GM23338 (cell line): Measurements from ENCODE around the gene TNS3. TPM values are rescaled to one million over a fixed set of nuclear protein-coding genes. Genes with fewer than 3 reads are reported as not detected.

Source experiments
- ATAC-seq: fragments of 200-7000 bp; cut with Tn5 transposase; 3 replicates; pipeline ENCODE4 v1.9.1; 2020
- DNase-seq: peaks from one replicate; pipeline ENCODE4 v3.0.0-alpha.2; 2015; ENCODE audit warnings: low spot score
- H2AFZ ChIP-seq: fragments of 200-600 bp; sonication (generic); 2 replicates; pipeline ENCODE4 v1.8.0; 2016; ENCODE audit warnings: antibody characterized with exemption, mild to moderate bottlenecking, moderate library complexity
- H3F3A ChIP-seq: fragments of 200-600 bp; sonication (generic); replicated peaks from 2 replicates; pipeline ENCODE4 v1.8.0; 2017; ENCODE audit warnings: antibody characterized with exemption, mixed run types, low read depth
- H3K27ac ChIP-seq: fragments of 200-600 bp; sonication (generic); 2 replicates; pipeline ENCODE4 v1.6.1; 2016; ENCODE audit warnings: low read depth
- H3K27me3 ChIP-seq: fragments of 200-600 bp; sonication (generic); 2 replicates; pipeline ENCODE4 v1.8.0; 2016; ENCODE audit warnings: mild to moderate bottlenecking, mixed run types, moderate library complexity; ENCODE audit not compliant: insufficient read depth
- H3K36me3 ChIP-seq: fragments of 200-600 bp; sonication (generic); 2 replicates; pipeline ENCODE4 v1.8.0; 2016; ENCODE audit warnings: mild to moderate bottlenecking; ENCODE audit not compliant: insufficient read depth
- H3K4me1 ChIP-seq: fragments of 200-600 bp; sonication (generic); 2 replicates; pipeline ENCODE4 v1.8.0; 2016; ENCODE audit warnings: mild to moderate bottlenecking, moderate library complexity; ENCODE audit not compliant: insufficient read depth
- H3K4me2 ChIP-seq: fragments of 200-600 bp; sonication (generic); 2 replicates; pipeline ENCODE4 v1.7.1; 2017; ENCODE audit warnings: mixed run types
- H3K4me3 ChIP-seq: fragments of 200-600 bp; sonication (generic); 2 replicates; pipeline ENCODE4 v1.6.1; 2016; ENCODE audit warnings: mixed run types
- H3K79me2 ChIP-seq: fragments of 200-600 bp; sonication (generic); replicated peaks from 2 replicates; pipeline ENCODE4 v1.8.0; 2017; ENCODE audit warnings: mild to moderate bottlenecking; ENCODE audit not compliant: insufficient read depth
- H3K9me2 ChIP-seq: fragments of 200-600 bp; sonication (generic); 2 replicates; pipeline ENCODE4 v1.8.0; 2017; ENCODE audit not compliant: insufficient read depth
- H4K20me1 ChIP-seq: fragments of 200-600 bp; sonication (generic); replicated peaks from 2 replicates; pipeline ENCODE4 v1.8.0; 2017; ENCODE audit warnings: mild to moderate bottlenecking; ENCODE audit not compliant: insufficient read depth
- H3K27ac Mint-ChIP-seq: 2 replicates; pipeline ENCODE4 v1.8.0; 2020; ENCODE audit warnings: inconsistent platforms, mild to moderate bottlenecking, moderate library complexity, mixed read lengths
- H3K27me3 Mint-ChIP-seq: 3 replicates; pipeline ENCODE4 v1.8.0; 2022; ENCODE audit warnings: low read depth, mild to moderate bottlenecking, moderate library complexity, mixed read lengths, inconsistent platforms; ENCODE audit not compliant: insufficient read depth, poor library complexity
- H3K36me3 Mint-ChIP-seq: 3 replicates; pipeline ENCODE4 v1.8.0; 2021; ENCODE audit warnings: low read depth, mild to moderate bottlenecking, inconsistent platforms, moderate library complexity, mixed read lengths
- H3K4me1 Mint-ChIP-seq: 3 replicates; pipeline ENCODE4 v1.8.0; 2020; ENCODE audit warnings: mild to moderate bottlenecking, inconsistent platforms, mixed read lengths
- H3K4me3 Mint-ChIP-seq: 3 replicates; pipeline ENCODE4 v1.8.0; 2021; ENCODE audit warnings: moderate library complexity, mild to moderate bottlenecking, inconsistent platforms, mixed read lengths
- H3K9me3 Mint-ChIP-seq: 3 replicates; pipeline ENCODE4 v1.8.0; 2020; ENCODE audit warnings: moderate library complexity, mild to moderate bottlenecking, inconsistent platforms, mixed read lengths
- CREB1 ChIP-seq: fragments of 250-450 bp; sonication (Bioruptor Pico); IDR thresholded peaks from 2 replicates; pipeline ENCODE4 v1.5.0; 2020; ENCODE audit warnings: low read depth, mild to moderate bottlenecking, moderate library complexity
- EZH2 ChIP-seq: fragments of 200-600 bp; sonication (generic); IDR thresholded peaks from one replicate; pipeline ENCODE4 v1.8.0; 2017; ENCODE audit warnings: antibody characterized with exemption, mild to moderate bottlenecking, low read depth; ENCODE audit not compliant: unreplicated experiment
- EZH2phosphoT487 ChIP-seq: fragments of 200-600 bp; sonication (generic); IDR thresholded peaks from one replicate; pipeline ENCODE4 v1.8.1; 2018; ENCODE audit warnings: antibody characterized with exemption; ENCODE audit not compliant: unreplicated experiment
- JUNB ChIP-seq: IDR thresholded peaks from one replicate; pipeline ENCODE4 v1.6.1; 2016; ENCODE audit warnings: antibody characterized with exemption; ENCODE audit not compliant: unreplicated experiment
- NANOG ChIP-seq: IDR thresholded peaks from 2 replicates; pipeline ENCODE4 v1.6.1; 2016; ENCODE audit warnings: antibody characterized with exemption, borderline replicate concordance
- POLR2AphosphoS5 ChIP-seq: IDR thresholded peaks from 2 replicates; pipeline ENCODE4 v1.6.1; 2016; ENCODE audit warnings: antibody characterized with exemption, low read depth
- STAT1 ChIP-seq: IDR thresholded peaks from one replicate; pipeline ENCODE4 v1.6.1; 2016; ENCODE audit warnings: antibody characterized with exemption; ENCODE audit not compliant: unreplicated experiment
- ZNF114 ChIP-seq: fragments of 250-450 bp; sonication (Bioruptor Pico); IDR thresholded peaks from 2 replicates; pipeline ENCODE4 v1.5.0; 2020; ENCODE audit warnings: mild to moderate bottlenecking, moderate library complexity
- ZNF331 ChIP-seq: fragments of 250-450 bp; sonication (Bioruptor Pico); IDR thresholded peaks from 2 replicates; pipeline ENCODE4 v1.5.0; 2020; ENCODE audit warnings: low read depth, mild to moderate bottlenecking, moderate library complexity
- polyA plus RNA-seq: library from polyadenylated mRNA; unstranded; fragments of >200 nt; fragmentation: Nextera tagmentation; extraction: Ambion mirVana; gene quantifications from 2 replicates; pipeline ENCODE4 v1.2.1, GENCODE V29; 2016
- total RNA-seq: library from RNA; depleted of rRNA; stranded (reverse); fragments of >200 nt; shearing (Covaris generic); gene quantifications from 2 replicates; pipeline ENCODE4 v1.2.3, GENCODE V29; 2014
- TF ChIP-seq, protein P1 (sequence below): IDR thresholded peaks from one replicate; pipeline ENCODE4 v1.6.1; 2018; ENCODE audit warnings: antibody characterized with exemption; ENCODE audit not compliant: unreplicated experiment
- TF ChIP-seq, protein P2 (sequence below): fragments of 250-450 bp; sonication (Bioruptor Pico); IDR thresholded peaks from 2 replicates; pipeline ENCODE4 v1.5.0; 2020; ENCODE audit warnings: mild to moderate bottlenecking, moderate library complexity
- TF ChIP-seq, protein P3 (sequence below): IDR thresholded peaks from 2 replicates; pipeline ENCODE4 v1.6.1; 2016; ENCODE audit warnings: antibody characterized with exemption
- TF ChIP-seq, protein P4 (sequence below), 2 experiments: fragments of 200-600 bp in 1 of 2; sonication (generic) in 1 of 2; conservative IDR thresholded peaks; 2 replicates each; pipeline versions ENCODE4 v1.5.1 to v1.6.1; 2016 to 2017; ENCODE audit warnings: antibody characterized with exemption in 2 of 2, low read depth in 2 of 2, mild to moderate bottlenecking in 2 of 2, moderate library complexity in 1 of 2

TNS3 gene
- total and polyA plus RNA-seq, 2 experiments from 2014 or later, result 6.2 to 28.7 TPM

DNA sequence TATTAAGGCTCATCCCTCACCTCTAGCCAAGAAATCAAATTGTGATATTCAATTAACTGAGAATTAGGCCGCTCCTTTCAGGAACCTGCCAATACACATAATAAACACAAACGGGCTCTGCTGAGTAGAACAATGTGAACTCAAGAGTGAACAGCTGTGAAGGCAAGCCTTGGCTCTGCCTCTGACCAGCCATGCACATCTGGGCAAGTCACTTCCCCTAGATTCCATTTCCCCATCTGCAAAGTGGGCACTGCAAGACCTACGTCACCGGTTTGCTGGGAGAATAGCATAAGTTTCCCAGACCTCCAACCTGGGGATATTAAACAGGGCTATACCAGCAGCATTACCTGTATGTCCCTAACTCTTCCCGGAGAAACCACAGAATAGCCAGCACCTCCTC lies 355.2 kb downstream of the TNS3 start:
- Histone ChIP-seq H3K27ac (no peak overlapping the region), H3K4me2 (no peak overlapping the region), H3F3A (no peaks in the 10 kb centered on the region), H2AFZ (no peak overlapping the region), H3K79me2 (no peaks in the 10 kb centered on the region), H3K36me3 (no peaks in the 10 kb centered on the region), H4K20me1 (no peaks in the 10 kb centered on the region), H3K9me2 (peaks cover 5% of the 10 kb centered on the region; the same call in 1 of the 2 replicates), H3K27me3 (no peaks in the 10 kb centered on the region), H3K4me3 (no peak overlapping the region), H3K4me1 (no peaks in the 10 kb centered on the region)
- no peaks in the 10 kb centered on the region for H3K4me1 Mint-ChIP-seq
- DNase-seq (no peak), ATAC-seq (no peak)
- TF ChIP-seq EZH2 (no peak), NANOG (no peak), ZNF331 (CRISPR knock-in tag) (no peak), STAT1 (no peak), EZH2phosphoT487 (no peak), ZNF114 (CRISPR knock-in tag) (no peak), POLR2AphosphoS5 (no peak), CREB1 (CRISPR knock-in tag) (no peak), JUNB (no peak)
- TF ChIP-seq, protein P1, sequence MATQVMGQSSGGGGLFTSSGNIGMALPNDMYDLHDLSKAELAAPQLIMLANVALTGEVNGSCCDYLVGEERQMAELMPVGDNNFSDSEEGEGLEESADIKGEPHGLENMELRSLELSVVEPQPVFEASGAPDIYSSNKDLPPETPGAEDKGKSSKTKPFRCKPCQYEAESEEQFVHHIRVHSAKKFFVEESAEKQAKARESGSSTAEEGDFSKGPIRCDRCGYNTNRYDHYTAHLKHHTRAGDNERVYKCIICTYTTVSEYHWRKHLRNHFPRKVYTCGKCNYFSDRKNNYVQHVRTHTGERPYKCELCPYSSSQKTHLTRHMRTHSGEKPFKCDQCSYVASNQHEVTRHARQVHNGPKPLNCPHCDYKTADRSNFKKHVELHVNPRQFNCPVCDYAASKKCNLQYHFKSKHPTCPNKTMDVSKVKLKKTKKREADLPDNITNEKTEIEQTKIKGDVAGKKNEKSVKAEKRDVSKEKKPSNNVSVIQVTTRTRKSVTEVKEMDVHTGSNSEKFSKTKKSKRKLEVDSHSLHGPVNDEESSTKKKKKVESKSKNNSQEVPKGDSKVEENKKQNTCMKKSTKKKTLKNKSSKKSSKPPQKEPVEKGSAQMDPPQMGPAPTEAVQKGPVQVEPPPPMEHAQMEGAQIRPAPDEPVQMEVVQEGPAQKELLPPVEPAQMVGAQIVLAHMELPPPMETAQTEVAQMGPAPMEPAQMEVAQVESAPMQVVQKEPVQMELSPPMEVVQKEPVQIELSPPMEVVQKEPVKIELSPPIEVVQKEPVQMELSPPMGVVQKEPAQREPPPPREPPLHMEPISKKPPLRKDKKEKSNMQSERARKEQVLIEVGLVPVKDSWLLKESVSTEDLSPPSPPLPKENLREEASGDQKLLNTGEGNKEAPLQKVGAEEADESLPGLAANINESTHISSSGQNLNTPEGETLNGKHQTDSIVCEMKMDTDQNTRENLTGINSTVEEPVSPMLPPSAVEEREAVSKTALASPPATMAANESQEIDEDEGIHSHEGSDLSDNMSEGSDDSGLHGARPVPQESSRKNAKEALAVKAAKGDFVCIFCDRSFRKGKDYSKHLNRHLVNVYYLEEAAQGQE, result no peak
- TF ChIP-seq, protein P2, sequence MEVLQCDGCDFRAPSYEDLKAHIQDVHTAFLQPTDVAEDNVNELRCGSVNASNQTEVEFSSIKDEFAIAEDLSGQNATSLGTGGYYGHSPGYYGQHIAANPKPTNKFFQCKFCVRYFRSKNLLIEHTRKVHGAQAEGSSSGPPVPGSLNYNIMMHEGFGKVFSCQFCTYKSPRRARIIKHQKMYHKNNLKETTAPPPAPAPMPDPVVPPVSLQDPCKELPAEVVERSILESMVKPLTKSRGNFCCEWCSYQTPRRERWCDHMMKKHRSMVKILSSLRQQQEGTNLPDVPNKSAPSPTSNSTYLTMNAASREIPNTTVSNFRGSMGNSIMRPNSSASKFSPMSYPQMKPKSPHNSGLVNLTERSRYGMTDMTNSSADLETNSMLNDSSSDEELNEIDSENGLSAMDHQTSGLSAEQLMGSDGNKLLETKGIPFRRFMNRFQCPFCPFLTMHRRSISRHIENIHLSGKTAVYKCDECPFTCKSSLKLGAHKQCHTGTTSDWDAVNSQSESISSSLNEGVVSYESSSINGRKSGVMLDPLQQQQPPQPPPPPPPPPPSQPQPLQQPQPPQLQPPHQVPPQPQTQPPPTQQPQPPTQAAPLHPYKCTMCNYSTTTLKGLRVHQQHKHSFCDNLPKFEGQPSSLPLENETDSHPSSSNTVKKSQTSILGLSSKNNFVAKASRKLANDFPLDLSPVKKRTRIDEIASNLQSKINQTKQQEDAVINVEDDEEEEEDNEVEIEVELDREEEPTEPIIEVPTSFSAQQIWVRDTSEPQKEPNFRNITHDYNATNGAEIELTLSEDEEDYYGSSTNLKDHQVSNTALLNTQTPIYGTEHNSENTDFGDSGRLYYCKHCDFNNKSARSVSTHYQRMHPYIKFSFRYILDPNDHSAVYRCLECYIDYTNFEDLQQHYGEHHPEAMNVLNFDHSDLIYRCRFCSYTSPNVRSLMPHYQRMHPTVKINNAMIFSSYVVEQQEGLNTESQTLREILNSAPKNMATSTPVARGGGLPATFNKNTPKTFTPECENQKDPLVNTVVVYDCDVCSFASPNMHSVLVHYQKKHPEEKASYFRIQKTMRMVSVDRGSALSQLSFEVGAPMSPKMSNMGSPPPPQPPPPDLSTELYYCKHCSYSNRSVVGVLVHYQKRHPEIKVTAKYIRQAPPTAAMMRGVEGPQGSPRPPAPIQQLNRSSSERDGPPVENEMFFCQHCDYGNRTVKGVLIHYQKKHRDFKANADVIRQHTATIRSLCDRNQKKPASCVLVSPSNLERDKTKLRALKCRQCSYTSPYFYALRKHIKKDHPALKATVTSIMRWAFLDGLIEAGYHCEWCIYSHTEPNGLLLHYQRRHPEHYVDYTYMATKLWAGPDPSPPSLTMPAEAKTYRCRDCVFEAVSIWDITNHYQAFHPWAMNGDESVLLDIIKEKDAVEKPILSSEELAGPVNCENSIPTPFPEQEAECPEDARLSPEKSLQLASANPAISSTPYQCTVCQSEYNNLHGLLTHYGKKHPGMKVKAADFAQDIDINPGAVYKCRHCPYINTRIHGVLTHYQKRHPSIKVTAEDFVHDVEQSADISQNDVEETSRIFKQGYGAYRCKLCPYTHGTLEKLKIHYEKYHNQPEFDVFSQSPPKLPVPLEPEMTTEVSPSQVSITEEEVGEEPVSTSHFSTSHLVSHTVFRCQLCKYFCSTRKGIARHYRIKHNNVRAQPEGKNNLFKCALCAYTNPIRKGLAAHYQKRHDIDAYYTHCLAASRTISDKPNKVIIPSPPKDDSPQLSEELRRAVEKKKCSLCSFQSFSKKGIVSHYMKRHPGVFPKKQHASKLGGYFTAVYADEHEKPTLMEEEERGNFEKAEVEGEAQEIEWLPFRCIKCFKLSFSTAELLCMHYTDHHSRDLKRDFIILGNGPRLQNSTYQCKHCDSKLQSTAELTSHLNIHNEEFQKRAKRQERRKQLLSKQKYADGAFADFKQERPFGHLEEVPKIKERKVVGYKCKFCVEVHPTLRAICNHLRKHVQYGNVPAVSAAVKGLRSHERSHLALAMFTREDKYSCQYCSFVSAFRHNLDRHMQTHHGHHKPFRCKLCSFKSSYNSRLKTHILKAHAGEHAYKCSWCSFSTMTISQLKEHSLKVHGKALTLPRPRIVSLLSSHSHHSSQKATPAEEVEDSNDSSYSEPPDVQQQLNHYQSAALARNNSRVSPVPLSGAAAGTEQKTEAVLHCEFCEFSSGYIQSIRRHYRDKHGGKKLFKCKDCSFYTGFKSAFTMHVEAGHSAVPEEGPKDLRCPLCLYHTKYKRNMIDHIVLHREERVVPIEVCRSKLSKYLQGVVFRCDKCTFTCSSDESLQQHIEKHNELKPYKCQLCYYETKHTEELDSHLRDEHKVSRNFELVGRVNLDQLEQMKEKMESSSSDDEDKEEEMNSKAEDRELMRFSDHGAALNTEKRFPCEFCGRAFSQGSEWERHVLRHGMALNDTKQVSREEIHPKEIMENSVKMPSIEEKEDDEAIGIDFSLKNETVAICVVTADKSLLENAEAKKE (CRISPR knock-in tag), result no peak
- TF ChIP-seq, protein P3, sequence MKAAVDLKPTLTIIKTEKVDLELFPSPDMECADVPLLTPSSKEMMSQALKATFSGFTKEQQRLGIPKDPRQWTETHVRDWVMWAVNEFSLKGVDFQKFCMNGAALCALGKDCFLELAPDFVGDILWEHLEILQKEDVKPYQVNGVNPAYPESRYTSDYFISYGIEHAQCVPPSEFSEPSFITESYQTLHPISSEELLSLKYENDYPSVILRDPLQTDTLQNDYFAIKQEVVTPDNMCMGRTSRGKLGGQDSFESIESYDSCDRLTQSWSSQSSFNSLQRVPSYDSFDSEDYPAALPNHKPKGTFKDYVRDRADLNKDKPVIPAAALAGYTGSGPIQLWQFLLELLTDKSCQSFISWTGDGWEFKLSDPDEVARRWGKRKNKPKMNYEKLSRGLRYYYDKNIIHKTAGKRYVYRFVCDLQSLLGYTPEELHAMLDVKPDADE, result no peak
- TF ChIP-seq, protein P4, sequence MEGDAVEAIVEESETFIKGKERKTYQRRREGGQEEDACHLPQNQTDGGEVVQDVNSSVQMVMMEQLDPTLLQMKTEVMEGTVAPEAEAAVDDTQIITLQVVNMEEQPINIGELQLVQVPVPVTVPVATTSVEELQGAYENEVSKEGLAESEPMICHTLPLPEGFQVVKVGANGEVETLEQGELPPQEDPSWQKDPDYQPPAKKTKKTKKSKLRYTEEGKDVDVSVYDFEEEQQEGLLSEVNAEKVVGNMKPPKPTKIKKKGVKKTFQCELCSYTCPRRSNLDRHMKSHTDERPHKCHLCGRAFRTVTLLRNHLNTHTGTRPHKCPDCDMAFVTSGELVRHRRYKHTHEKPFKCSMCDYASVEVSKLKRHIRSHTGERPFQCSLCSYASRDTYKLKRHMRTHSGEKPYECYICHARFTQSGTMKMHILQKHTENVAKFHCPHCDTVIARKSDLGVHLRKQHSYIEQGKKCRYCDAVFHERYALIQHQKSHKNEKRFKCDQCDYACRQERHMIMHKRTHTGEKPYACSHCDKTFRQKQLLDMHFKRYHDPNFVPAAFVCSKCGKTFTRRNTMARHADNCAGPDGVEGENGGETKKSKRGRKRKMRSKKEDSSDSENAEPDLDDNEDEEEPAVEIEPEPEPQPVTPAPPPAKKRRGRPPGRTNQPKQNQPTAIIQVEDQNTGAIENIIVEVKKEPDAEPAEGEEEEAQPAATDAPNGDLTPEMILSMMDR (conservative IDR thresholded peaks at IDR 0.05; ENCODE audit: low read depth in 2 of 2), result no peak
- H3K27me3 Mint-ChIP-seq, result peaks cover 7% of the 10 kb centered on the region
- no peak overlapping the region for H3K27ac Mint-ChIP-seq
- H3K36me3 Mint-ChIP-seq, result peaks cover 3% of the 10 kb centered on the region; the same call in 1 of the 3 replicates
- H3K4me3 Mint-ChIP-seq, result no peak overlapping the region
- peaks cover 5% of the 10 kb centered on the region; the same call in 2 of the 3 replicates for H3K9me3 Mint-ChIP-seq
